GM12891 (cell line): Measurements from ENCODE around the gene ITGB3BP.

Experiments
- PAX5 ChIP-seq: IDR thresholded peaks from 2 replicates; pipeline ENCODE4 v1.6.1; 2011; ENCODE audit warnings: low read length, moderate library complexity, mild to moderate bottlenecking; ENCODE audit not compliant: insufficient read depth, severe bottlenecking
- POLR2A ChIP-seq: IDR thresholded peaks from 2 replicates; pipeline ENCODE4 v1.6.1; 2011; ENCODE audit warnings: low read depth, low read length, control low read depth
- POLR2AphosphoS5 ChIP-seq: IDR thresholded peaks from 2 replicates; pipeline ENCODE4 v1.6.1; 2011; ENCODE audit warnings: low read depth, low read length, control low read depth
- POU2F2 ChIP-seq: IDR thresholded peaks from 2 replicates; pipeline ENCODE4 v1.6.1; 2011; ENCODE audit warnings: low read depth, mild to moderate bottlenecking, control low read depth, low read length, moderate library complexity
- SPI1 ChIP-seq: IDR thresholded peaks from 2 replicates; pipeline ENCODE4 v1.6.1; 2011; ENCODE audit warnings: low read depth, low read length, control low read depth
- TAF1 ChIP-seq: IDR thresholded peaks from 2 replicates; pipeline ENCODE4 v1.6.1; 2011; ENCODE audit warnings: low read depth, low read length, control low read depth

GRCh38 chr1:63555480-63555879, 32.5 kb upstream of the ITGB3BP start:
- TF ChIP-seq POLR2A = no peak
- TF ChIP-seq TAF1 = no peak
- TF ChIP-seq POLR2AphosphoS5 = no peak
- TF ChIP-seq PAX5 = no peak
- no peak for TF ChIP-seq SPI1
- no peak for TF ChIP-seq POU2F2
